Regular cardiac myocyte (primary cell): ENCODE results near the gene MC4R. TPM values are rescaled to one million over a fixed set of nuclear protein-coding genes. Genes with fewer than 3 reads are reported as not detected.

Experiments used
- total RNA-seq: library from RNA; depleted of rRNA; stranded (reverse); fragments of >200 nt; gene quantifications from 2 replicates; pipeline ENCODE4 v1.2.3, GENCODE V29; 2014

MC4R gene
- total RNA-seq: under 0.01 TPM in 1 of 2 replicates, not detected in the other

DNA sequence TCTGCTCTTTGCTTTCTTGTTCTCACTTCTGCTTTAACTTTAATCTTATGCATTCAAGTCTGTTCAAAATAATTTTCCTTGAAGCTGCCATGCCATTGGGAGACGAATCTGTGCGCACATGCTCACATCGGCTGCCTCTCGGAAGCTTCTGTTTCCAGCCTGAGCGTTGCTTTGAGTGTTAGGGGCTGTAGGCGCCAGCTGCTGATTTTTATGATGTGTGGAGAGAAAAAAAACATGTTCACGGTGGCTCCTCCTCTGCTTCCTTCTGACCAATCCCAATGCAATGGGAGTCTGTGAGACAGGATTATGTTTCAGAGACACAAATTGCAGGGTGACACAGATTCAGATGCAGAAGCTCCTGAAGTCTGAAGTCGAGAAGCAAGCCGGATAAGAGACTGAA is at the start of gene MC4R:
MC4R (minus strand) TSS at position 180 of the 400 bp plus-strand sequence. CDS start 426 bp downstream, outside the sequence.

